ENCODE results near the gene CRYZL1.

CRYZL1 gene

GRCh38 chr21:33662046-33662445 is 20.5 kb upstream of the CRYZL1 start:
- DNase-seq (ENCODE audit: low read depth in 2 of 3, low spot score in 1 of 3): no peak

GRCh38 chr21:33661146-33661545 is 19.6 kb upstream of the CRYZL1 start:
- DNase-seq (ENCODE audit: low read depth in 2 of 3, low spot score in 1 of 3): no peak

DNA sequence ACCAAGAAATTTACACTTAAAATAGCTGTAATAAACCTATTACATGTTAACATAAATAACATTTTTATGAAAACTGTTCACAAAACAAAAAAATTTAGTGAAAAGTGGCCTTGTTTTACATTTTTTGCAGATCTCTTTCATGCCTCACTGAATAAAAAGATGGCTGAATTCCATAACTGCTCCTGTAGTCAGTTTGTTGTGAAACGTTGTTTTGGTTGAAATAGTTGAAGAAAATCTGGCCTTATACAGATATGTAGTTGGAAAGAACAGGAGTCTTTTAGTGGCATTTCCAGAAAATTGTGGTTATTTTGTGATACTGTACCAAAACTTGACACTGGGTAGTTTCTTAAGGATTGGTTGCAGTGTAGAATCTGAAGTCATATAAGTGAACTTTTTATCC is 18.9 kb upstream of the CRYZL1 start:
- DNase-seq (ENCODE audit: low read depth in 2 of 3, low spot score in 1 of 3): no peak

DNA sequence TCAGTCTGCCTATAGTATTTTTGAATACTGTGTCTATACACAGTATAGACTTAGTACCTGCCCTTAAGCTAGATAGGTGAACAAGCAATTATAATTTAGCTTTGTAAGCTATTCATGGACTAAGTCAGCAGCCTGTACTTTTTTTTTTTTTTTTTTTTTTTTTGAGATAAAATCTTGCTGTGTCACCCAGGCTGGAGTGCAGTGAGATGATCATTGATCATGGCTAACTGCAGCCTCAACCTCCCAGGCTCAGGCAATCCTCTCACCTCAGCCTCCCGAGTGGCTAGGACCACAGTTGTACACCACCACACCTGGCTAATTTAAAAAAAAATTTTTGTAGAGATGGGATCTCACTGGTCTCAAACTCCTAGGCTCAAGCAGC is 18.0 kb upstream of the CRYZL1 start:
- DNase-seq (ENCODE audit: low read depth in 2 of 3, low spot score in 1 of 3): no peak

DNA sequence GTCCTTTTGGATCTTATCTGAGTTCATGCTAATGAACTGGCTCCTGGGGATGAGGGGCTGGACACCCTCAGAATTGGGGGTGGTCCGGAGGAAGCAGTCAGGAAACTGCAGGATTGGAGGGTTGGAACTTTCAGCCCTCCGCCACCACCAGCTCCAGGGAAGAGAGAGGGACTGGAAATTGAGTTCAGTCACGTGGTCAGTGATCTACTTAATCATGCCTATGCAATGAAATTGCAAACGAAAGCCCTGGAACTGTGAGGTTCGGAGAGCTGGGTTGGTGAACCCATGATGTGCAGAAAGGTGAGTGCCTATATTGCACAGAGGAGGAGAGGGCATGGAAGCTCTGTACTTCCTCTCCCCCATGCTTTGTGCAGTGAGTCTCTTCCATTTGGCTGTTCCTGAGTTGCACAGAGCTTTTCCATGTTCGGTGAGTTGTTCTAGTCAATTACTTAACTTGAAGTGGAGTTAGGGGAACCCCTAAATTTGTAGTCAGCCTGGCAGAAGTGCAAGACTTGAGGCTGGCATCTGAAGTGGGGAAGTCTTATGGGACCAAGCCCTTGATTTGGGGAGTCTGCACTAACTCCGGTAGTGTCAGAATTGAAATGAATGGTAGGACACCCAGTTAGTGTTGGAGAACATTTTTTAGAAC is 17.5 kb upstream of the CRYZL1 start:
- no peak for DNase-seq (ENCODE audit: low read depth in 2 of 3, low spot score in 1 of 3)

DNA sequence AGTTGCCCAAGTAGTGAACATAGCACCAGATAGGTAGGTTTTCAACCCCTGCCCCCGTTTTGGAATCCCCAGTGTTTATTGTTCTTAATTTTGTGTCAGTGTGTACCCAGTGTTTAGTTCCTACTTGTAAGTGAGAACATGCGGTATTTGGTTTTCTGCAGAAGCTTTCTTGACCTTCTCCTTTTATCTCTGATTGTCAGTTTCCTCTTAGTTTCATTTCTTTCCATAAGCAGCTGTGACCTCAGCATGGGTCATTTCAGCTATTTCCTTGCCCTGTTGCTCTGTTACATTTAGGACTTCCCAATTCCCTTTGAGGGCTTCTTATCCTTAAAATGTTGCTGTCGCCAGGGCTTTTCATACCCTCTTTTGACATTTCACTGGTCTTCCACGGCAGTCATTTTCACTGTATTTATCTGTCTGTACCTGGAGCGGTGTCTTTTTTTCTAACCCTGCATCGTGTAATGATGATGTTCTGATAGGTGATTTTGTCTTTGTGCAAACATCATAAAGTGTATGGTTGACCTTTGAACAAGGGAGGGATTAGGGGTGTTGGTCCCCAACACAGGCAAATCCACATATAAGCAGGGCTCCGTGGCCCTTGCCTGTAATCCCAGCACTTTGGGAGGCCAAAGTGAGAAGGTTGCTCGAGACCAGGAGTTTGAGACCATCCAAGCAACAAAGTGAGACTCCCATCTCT is 15.7 kb upstream of the CRYZL1 start:
- no peak for DNase-seq (ENCODE audit: low read depth in 2 of 3, low spot score in 1 of 3)

DNA sequence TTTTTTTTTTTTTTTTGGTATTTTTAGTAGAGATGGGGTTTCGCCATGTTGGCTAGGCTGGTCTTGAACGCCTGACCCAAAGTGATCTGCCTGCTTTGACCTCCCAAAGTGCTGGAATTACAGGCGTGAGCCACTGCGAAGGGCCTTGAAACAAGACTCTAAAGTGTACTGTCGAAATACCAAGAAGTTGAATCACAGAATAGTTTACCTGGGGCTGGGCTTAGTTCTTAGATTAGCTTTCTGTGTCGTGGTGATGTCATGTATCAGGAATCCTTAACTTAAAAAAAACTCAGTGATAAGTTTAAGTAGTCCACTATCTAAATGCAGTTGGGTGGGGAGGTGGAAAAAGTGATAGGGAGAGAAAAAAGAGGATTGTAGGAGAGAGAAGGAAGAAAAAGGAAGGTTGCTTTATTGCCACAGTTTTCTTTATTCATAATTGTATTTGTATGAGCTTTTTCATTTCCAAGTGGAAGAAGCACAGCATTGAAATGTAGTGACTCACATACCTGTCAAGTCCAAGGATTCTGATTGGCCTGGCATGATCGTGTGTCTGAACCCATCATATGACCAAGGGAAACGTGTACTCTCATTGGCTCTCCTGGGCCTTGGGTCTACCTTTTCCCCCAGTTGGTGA is 14.2 kb upstream of the CRYZL1 start:
- no peak for DNase-seq (ENCODE audit: low read depth in 2 of 3, low spot score in 1 of 3)

DNA sequence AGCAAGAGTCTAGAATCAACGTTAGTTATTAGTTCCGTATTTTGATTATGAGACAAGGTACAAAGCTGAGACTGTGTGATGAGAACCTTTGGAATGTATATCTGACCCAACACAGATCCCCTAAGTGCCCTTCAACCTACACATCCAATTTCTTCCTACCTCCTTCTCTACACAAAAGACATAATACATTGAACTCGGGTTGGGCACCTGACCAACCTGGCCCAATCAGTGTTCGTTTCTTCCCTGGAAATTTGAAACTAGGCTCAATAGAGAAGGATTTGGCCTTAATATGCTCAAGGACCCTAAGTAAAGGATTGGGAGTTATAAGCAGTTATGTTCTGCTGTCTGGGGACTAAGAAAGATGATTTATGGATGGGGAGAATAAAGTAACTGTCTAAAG is 12.9 kb upstream of the CRYZL1 start:
- DNase-seq (ENCODE audit: low read depth in 2 of 3, low spot score in 1 of 3): no peak

DNA sequence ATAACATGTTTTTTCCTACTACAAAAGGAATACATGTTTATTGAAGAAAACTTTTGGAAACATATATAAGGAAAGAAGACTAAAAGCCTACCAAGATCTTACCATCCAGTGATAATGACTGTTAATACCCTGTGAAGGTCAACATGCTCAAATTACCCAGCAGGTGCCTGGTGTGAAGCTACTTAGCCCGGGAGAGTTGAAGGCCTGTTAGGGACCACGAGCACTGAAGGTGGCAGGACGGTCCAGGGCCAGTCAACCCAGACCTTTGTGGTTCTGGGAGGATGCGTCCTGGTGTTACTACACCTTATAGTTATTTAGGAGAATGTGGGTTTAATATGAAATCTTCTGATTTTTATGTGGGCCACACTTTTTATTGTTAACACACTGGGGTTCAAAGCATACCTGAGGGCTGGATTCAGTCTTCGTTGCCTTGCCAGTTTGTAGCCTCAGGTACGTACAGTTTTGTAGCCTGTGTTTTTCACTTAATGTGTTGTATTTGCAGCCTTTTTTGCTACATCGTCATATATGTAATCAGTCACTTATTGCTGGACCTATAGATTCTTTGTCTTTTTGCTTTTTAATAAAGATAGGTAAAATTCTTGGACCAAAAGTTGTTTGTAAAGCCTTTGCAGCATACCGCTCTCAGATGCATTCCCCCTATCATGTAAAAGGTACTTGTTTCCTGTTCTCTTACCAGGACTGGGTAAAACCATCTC is 10.6 kb upstream of the CRYZL1 start:
- no peak for DNase-seq (ENCODE audit: low read depth in 2 of 3, low spot score in 1 of 3)

GRCh38 chr21:33650929-33651509 is 9.5 kb upstream of the CRYZL1 start:
- DNase-seq (ENCODE audit: low read depth in 2 of 3, low spot score in 1 of 3): no peak

DNA sequence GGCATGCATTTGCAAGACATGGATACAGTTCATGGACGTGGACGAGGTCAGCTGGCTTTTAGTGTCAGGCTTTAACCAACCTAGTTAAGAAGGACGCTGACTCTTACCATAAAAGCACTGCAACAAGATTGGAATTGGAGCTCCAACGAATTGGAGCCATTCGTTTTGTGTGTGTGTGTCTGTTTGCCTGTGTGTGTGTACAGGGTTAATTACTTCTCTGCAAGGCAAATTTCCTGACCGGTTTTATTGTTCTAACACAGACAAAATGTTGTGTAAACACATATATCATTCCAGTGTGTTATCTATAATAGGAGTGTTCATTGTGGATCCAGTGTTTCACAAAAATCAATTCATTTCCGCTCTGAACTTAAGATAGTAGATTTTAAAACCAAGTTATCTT is 8.7 kb upstream of the CRYZL1 start:
- no peak for DNase-seq (ENCODE audit: low read depth in 2 of 3, low spot score in 1 of 3)

DNA sequence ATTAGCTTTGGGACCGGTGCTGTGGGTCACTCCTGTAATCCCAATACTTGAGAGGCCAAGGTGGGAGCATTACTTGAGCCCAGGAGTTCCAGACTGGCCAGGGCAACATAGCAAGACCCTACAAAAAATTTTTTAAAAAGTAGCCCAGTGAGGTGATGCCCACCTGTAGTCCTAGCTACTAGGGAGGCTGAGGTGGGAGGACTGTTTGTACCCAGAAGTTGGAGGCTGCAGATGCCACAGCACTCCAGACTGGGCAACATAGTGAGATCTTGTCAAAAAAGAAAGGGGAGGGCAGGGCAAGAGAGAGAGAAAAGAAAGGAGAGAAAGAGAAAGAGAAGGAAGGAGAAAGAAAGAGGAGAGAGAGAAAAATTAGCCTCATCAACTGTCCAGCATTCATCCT is 7.0 kb upstream of the CRYZL1 start:
- DNase-seq (ENCODE audit: low read depth in 2 of 3, low spot score in 1 of 3): no peak

GRCh38 chr21:33647587-33647986 is 6.0 kb upstream of the CRYZL1 start:
- no peak for DNase-seq (ENCODE audit: low read depth in 2 of 3, low spot score in 1 of 3)

- no peak for DNase-seq (ENCODE audit: low read depth in 2 of 3, low spot score in 1 of 3)
Measured at GRCh38 chr21:33645730-33646129, 4.2 kb upstream of the CRYZL1 start.

DNA sequence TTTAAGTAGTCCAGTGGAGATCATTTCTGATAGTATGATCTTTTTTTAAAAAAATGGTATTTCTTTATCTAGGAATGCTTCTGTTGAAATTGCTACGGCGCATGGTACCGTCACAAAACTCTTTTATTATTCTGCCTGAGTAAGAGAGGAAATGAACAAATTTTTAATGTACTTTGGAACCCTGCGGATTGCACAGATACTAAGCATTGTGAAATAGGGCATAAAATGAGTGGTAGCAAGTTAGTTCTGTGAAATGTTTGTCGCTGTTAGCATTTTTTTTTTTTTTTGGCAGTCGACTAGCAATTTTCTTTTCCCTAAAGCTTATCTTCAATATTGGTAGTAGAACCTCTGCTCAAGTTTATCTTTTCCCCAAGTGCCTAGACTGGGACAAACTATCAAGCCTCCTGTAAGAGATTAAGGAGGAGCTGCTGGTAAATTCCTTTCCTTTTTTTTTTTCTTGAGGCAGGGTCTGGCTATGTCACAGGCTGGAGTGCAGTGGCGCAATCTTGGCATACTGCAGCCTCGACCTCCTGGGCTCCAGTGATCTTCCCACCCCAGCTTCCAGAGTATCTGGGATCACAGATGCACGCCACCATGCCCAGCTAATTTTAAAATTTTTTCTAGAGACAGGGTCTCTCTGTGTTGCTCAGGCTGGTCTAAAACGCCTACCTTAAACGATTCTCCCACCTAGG is 3.0 kb upstream of the CRYZL1 start:
- no peak for DNase-seq (ENCODE audit: low read depth in 2 of 3, low spot score in 1 of 3)

DNA sequence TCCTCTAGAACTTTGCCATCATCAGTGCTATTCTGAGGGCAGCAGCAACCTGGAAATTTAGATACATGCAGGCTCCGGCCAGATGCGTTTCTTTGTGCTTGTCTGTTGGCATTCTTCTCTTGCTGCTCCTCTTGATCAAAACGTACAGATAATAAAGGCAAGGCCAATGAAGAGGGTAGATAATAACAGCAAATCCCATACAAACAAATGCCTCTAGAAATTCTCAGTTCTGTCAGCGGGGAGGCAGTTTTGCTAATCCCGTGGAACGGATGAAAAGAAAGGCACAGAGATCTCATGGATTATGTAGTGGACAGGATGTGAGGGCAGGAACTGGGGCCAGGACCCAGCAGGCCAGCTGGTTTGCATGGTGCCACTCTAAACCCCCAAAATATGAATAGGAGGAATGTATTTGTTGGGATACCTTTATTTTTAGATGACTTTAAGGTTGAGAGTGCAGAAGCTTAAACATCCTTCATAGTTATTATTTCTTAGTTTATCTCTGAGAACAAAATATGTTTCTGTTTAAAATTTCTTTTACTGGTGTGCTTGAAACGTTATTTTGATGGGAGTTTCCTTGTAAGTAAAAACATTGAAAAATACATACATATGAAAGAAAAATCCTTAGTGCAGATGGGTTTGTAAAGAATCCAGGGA is 2.2 kb upstream of the CRYZL1 start:
- DNase-seq (ENCODE audit: low read depth in 2 of 3, low spot score in 1 of 3): no peak

DNA sequence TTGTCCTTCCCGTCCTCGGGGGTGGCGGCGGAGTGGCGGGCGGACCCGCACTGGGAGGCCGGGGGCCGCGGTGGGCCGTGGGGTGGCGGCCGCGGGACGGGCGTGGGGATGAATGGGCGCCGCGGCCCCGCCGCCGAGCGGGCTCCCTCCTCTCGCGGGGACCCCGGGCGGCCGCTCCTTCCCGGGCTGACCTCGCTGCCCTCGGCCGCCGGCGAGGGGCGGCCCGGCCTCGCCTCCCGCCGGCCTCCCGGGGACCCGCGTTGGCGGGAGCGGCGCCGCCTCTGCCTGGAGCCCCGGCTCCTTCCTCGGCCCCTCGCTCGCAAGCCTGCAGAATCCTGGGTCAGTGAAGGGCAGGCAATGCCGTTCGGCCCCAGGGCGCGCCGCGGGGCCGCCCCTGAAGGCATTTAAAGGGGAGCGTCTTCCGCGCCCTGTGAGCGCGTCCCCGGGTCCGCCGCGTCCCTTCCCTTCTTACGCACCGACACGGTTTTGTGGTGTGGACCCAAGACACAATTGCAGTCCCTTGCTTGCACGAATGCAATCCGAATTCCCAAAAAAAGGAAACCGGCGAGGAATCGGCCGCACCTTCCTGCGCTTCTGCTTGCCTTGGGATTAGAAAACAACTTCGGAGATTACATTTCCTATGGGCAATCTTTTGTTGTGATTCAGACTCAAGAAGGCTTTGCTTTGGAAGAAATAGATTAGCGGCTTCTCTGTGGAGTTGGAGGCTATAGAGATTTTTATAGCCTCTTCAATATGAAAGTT is 1.5 kb upstream of the CRYZL1 start:
- DNase-seq (ENCODE audit: low read depth in 2 of 3, low spot score in 1 of 3): peak in 1 of 3 donors; percentile 3

DNA sequence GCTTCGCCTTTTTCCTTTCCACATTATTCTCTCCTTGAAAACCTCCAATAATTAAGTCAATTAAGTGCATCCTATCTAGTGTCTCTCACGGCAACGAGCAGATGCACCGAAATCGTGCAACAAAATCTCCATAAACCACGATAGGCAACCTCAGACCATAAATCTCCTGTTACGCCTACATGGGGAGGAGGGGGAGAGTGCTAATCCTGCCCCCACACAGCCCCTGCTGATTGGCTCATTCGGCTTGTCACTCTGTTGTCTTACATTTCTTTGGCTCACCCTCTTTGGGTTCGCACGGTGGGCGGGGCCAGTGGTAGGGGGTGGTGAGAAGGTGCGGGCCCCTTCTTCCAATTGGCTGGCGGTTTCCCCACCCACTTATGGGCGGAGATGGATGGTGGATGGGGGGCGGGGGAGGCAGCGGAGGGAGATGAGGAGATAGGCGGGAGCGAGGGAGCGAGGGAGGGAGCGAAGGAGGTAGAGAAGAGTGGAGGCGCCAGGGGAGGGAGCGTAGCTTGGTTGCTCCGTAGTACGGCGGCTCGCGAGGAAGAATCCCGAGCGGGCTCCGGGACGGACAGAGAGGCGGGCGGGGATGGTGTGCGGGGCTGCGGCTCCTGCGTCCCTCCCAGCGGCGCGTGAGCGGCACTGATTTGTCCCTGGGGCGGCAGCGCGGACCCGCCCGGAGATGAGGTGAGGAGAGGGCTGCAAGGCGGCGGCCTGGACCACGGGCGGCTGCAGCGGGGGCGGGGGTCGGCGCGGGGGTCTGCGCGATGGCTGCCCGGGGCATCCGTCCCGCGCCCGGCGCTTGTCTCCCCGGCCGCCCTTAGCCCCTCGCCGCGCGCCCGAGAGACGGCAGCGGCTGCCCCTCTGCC is 720 bp upstream of the CRYZL1 start, which contains the start of gene ITSN1:
ITSN1 (plus strand) TSS at position 475 of the 869 bp plus-strand sequence. CDS start 76,328 bp downstream, outside the sequence.
- DNase-seq (ENCODE audit: low read depth in 2 of 3, low spot score in 1 of 3): peak; percentile 99 to 100 (median 100)

All from stimulated activated CD4-positive, alpha-beta T cell treated with anti-CD3 and anti-CD28 coated beads, Interleukin-12 subunit alpha, Interleukin-12 subunit beta, amount 100 ng/mL, for 48 hours (primary cell).